ENCODE measurements around the gene ITPR2.
"Not testable (repeated sequence)": the region's sequence is repeated elsewhere in the genome, so short reads cannot be mapped to it uniquely, and the experiment has no call there.

ITPR2 gene

GRCh38 chr12:26327975-26328644 lies 504.9 kb downstream of the ITPR2 start:
- FAIRE-seq, result no peak

GRCh38 chr12:26323673-26324072 lies 509.3 kb downstream of the ITPR2 start:
- no peak for FAIRE-seq

GRCh38 chr12:26319511-26319910 lies 513.5 kb downstream of the ITPR2 start:
- no peak for FAIRE-seq

DNA sequence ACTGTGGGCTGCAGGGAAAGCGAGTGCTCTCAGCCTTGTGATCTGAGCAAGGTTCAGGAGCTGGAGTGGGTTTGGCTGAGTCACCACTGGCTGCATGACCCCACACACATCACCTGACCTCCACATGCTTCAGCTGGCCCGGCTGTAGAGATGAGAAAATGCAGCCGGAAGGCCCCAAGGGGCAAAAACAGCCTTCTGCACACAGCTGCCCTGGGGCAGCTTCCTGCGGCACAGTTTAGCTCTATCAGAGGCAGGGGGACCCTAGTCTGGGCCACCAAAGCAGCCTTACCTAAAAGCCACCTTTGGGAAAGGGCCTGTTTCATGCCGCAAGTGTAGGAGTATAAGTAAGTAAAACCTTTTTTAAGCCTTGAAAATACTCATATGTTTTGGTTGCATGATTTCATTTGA lies 514.3 kb downstream of the ITPR2 start:
- FAIRE-seq, result no peak

GRCh38 chr12:26317942-26318575 lies 514.9 kb downstream of the ITPR2 start:
- FAIRE-seq, result no peak

- FAIRE-seq, result not testable (repeated sequence)
These were observed 518.9 kb downstream of the ITPR2 start for GRCh38 chr12:26314103-26314502.

GRCh38 chr12:26310489-26310888 lies 522.5 kb downstream of the ITPR2 start:
- not testable (repeated sequence) for FAIRE-seq

DNA sequence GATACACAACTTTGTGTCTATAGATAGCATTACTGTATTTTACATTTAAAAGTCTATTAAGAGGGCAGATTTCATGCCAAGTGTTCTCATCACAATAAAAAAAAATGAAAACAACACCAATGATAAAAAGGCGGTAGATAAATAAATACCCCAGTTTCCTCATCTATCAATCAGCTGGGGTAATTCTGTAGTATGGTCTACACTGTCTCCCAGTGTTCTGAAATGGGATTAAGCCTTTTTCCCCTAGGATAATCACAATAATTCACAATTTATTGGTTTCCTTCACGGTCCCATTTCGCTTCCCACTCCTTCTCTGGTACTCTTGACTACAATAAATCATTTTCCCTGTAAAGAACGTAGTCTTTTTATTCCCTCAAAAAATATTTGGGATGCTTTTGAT lies 523.4 kb downstream of the ITPR2 start:
- FAIRE-seq, result no peak

- no peak for FAIRE-seq
These were observed 528.7 kb downstream of the ITPR2 start for GRCh38 chr12:26304273-26304672.

- FAIRE-seq, result no peak
These were observed 529.6 kb downstream of the ITPR2 start for GRCh38 chr12:26303418-26303817.

GRCh38 chr12:26302776-26303175 lies 530.2 kb downstream of the ITPR2 start:
- FAIRE-seq, result no peak

GRCh38 chr12:26299751-26300150 lies 533.2 kb downstream of the ITPR2 start:
- no peak for FAIRE-seq

DNA sequence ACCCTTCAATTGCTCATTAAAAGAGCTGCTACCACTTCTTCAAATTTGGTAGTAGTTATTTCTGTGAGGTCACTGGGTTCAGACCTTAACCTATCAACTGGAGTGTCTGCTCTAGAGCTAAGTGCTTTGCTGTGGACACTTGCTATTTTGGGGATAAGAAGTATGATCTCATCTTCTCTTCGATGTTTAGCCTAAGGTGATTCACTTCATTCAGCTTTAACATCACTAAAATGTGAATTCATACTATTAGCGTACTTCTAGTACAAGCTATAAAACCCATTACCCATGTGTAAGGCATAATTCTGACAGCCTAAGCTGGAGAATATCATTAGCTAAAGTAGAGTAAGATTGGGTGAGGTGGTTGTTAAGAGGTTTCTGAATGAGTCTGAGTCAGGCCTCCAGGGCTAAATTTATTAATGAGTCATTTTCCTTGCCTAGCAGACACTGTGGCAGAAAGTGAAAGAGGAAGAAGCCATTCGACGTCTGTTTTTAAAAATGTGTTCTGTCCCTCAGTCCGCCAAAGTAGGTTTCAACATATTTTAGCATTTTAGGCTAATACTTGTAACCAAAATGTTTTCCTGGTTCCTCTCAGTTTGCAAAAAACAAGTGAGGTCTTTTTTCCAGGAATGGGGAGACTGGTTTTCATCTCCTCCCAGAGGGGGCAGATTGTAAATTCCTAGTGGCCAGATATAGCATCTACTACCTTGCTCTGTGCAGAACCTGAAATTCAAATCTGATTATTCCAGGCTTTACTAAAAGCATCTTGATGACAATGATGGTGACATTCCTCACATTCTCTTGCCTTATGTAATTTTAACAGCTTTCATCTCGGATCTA lies 534.0 kb downstream of the ITPR2 start:
- no peak for FAIRE-seq

DNA sequence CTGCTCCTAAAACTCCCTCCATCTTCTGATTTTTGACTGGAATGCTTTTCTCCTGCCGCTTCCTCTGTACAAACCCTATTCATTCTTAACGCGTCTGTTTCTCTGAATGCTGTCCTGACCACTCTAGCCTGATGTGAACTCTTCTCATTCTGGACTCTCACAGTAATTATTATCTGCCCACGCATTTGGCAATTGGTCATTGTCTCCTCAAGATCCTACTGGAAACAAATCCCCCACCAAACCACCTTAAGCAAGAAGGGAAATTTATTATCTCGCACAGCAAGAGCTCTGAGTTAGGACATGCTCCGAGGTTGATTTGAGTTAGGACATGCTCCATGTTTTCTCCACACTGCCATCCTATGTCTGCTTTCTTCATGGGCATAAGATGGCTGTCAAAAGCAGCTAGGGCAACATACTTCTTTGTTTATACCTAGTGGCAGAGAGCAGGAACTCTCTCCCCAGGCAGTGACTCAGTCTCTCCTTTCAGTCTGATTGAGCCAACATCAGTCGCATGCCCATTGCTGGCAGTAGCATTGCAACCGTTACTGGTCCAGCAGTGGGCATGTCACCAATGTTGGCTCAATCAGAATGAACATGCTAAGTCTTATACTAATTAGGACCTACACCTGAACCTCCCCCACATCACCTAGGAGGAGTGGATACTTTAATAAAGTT lies 535.5 kb downstream of the ITPR2 start:
- no peak for FAIRE-seq

GRCh38 chr12:26295001-26295400 lies 538.0 kb downstream of the ITPR2 start:
- FAIRE-seq, result no peak

- FAIRE-seq, result no peak
These were observed 539.4 kb downstream of the ITPR2 start for GRCh38 chr12:26293612-26294011.

DNA sequence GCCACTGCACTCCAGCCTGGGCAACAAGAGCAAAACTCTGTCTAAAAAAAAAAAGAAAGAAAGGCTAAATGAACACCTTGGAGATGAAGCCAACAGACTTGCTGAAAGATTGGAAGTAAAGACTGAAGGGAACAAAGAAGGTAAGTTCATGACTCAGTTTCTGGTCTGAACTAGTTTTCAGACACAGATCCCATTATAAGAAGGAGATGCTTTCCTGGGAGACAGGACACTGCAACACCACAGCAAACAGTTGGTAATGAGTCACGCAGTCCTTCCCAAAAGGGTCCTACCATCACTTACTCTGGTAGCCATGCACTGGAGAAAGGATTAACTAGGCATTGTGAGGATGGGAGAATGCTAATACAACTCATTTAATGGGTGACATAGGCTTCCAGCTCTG lies 540.4 kb downstream of the ITPR2 start:
- FAIRE-seq, result no peak

DNA sequence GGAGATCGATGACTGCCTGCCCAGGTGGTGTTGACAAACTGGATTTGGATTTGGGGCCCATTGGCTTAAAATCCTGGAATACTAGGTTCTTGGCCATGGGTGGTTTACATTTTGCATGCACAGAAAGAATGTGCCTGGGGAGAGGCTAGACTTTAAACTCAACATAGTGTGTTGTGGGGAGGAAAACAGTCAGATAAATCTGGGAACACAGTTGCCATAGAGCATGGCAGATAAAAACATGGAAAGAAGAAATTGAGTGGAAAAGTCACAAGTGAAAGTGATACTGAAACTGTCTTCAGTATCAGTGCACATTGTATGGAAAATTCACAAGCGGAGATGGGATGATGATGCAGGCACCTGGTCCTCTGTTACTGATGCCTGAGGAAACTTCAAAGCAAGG lies 542.4 kb downstream of the ITPR2 start:
- FAIRE-seq, result no peak

GRCh38 chr12:26287671-26288381 lies 545.2 kb downstream of the ITPR2 start:
- no peak for FAIRE-seq

Measured in TTC549 (cell line).